Left ventricle myocardium inferior (tissue), 1 donor: ENCODE data around the gene PCDH15. TPM values are rescaled to one million over a fixed set of nuclear protein-coding genes. Genes with fewer than 3 reads are reported as not detected.
A peak's percentile ranks its signal among the peaks of the same experiment; 100 is the strongest.

Experiments used
- DNase-seq: peaks from one replicate; pipeline ENCODE4 v3.0.0-alpha.2; 2020
- H3K27ac ChIP-seq: fragments of 200-600 bp; replicated peaks from 2 replicates; pipeline ENCODE4 v1.8.0; 2021
- H3K27me3 ChIP-seq: fragments of 200-600 bp; 2 replicates; pipeline ENCODE4 v1.8.0; 2021; ENCODE audit warnings: low read depth
- H3K36me3 ChIP-seq: fragments of 200-600 bp; 2 replicates; pipeline ENCODE4 v1.8.0; 2021
- H3K4me1 ChIP-seq: fragments of 200-600 bp; 2 replicates; pipeline ENCODE4 v1.8.0; 2021
- H3K4me3 ChIP-seq: fragments of 200-600 bp; 2 replicates; pipeline ENCODE4 v1.8.0; 2021; ENCODE audit warnings: mild to moderate bottlenecking, moderate library complexity
- H3K9me3 ChIP-seq: fragments of 200-600 bp; replicated peaks from 2 replicates; pipeline ENCODE4 v1.8.0; 2021
- CTCF ChIP-seq: fragments of 200-600 bp; IDR thresholded peaks from 2 replicates; pipeline ENCODE4 v1.8.0; 2021; ENCODE audit warnings: antibody characterized with exemption, mild to moderate bottlenecking, borderline replicate concordance
- intact Hi-C: fragments of 100-400 bp; cut with micrococcal nuclease; formaldehyde crosslinking; loops from one replicate; pipeline ENCODE4 v1.11.0; 2022
- microRNA-seq: library from miRNA; unstranded; fragments of <30 nt; microRNA quantifications from one replicate; pipeline ENCODE4 v1.2.0, GENCODE V29; 2020
- total RNA-seq: library from RNA; stranded (reverse); fragmentation: NEBNext Ultra II Directional; extraction: Animal tissue kit (Norgen Biotek cat#: 25700); gene quantifications from one replicate; pipeline ENCODE4 v1.2.1, GENCODE V29; 2021
- donor health status: DM: no; HTN: yes; CAD: no; lungs with severe emphysema.

The PCDH15 gene
- total RNA-seq, 1 donor from 2014 or later = 0.19 TPM

GRCh38 chr10:53770903-53771302 lies 1030.1 kb downstream of the PCDH15 start:
- intact Hi-C loops = no loop called here
- no peak for TF ChIP-seq CTCF
- H3K9me3 ChIP-seq = no peaks in the 10 kb centered on the region
- no peak overlapping the region for H3K4me3 ChIP-seq
- H3K27ac ChIP-seq = no peak overlapping the region
- H3K27me3 ChIP-seq = no peaks in the 10 kb centered on the region
- DNase-seq = no peak
- no peaks in the 10 kb centered on the region for H3K36me3 ChIP-seq
- no peaks in the 10 kb centered on the region for H3K4me1 ChIP-seq

- H3K4me3 ChIP-seq = no peak overlapping the region
- H3K27ac ChIP-seq = no peak overlapping the region
- no peaks in the 10 kb centered on the region for H3K36me3 ChIP-seq
- no peaks in the 10 kb centered on the region for H3K27me3 ChIP-seq
- peaks cover 10% of the 10 kb centered on the region for H3K9me3 ChIP-seq
- TF ChIP-seq CTCF = no peak
- no peak for DNase-seq
- intact Hi-C loops = no loop called here
- H3K4me1 ChIP-seq = no peaks in the 10 kb centered on the region
Observed at GRCh38 chr10:53765311-53765710, 1035.7 kb downstream of the PCDH15 start.

GRCh38 chr10:53754596-53755250 lies 1046.3 kb downstream of the PCDH15 start:
- Histone ChIP-seq H3K9me3 (peaks cover 4% of the 10 kb centered on the region), H3K4me3 (peak overlapping the region; percentile 4), H3K36me3 (no peaks in the 10 kb centered on the region), H3K4me1 (no peaks in the 10 kb centered on the region), H3K27ac (no peak overlapping the region), H3K27me3 (no peaks in the 10 kb centered on the region)
- TF ChIP-seq CTCF = no peak
- no peak for DNase-seq
- intact Hi-C loops = no loop called here

Small RNAs within 50 kb of the gene (microRNA-seq; reads per million reads assigned to microRNA genes)
- gene MIR548F1 = not detected
